ENCODE measurements around the gene CDK5R2. TPM values are rescaled to one million over a fixed set of nuclear protein-coding genes. Genes with fewer than 3 reads are reported as not detected.

The CDK5R2 gene
- total RNA-seq, 1 donor: not detected

- Histone ChIP-seq H3K36me3 (ENCODE audit: insufficient read depth, low read length) (no peaks in the 10 kb centered on the region), H3K4me3 (ENCODE audit: insufficient read depth, low read length) (peak overlapping the region; percentile 33), H3K4me2 (ENCODE audit: insufficient read depth, low read length) (peak overlapping the region; percentile 51), H3K79me2 (ENCODE audit: insufficient read depth, low read length) (no peaks in the 10 kb centered on the region), H3K27ac (ENCODE audit: low read depth, low read length) (no peak overlapping the region), H2AFZ (ENCODE audit: low read length) (no peak overlapping the region), H3K9me3 (ENCODE audit: low read depth, low read length) (no peaks in the 10 kb centered on the region), H4K20me1 (ENCODE audit: insufficient read depth, low read length) (no peaks in the 10 kb centered on the region), H3K4me1 (ENCODE audit: insufficient read depth, low read length) (no peaks in the 10 kb centered on the region), H3K27me3 (ENCODE audit: insufficient read depth, low read length) (peaks cover 75% of the 10 kb centered on the region)
- TF ChIP-seq CTCF (IDR thresholded peaks at IDR 0.05; ENCODE audit: extremely low read depth, low read depth, low read length): no peak
- peak; percentile 84 for DNase-seq (ENCODE audit: insufficient read length, low spot score, missing footprints)
Measured at GRCh38 chr2:218959761-218960308, 369 bp downstream of the CDK5R2 start.

GRCh38 chr2:218960309-218961165 lies 1.1 kb downstream of the CDK5R2 start:
- H3K9me3 ChIP-seq (ENCODE audit: low read depth, low read length): no peaks in the 10 kb centered on the region
- H3K79me2 ChIP-seq (ENCODE audit: insufficient read depth, low read length): no peaks in the 10 kb centered on the region
- no peaks in the 10 kb centered on the region for H3K4me1 ChIP-seq (ENCODE audit: insufficient read depth, low read length)
- peaks cover 75% of the 10 kb centered on the region for H3K27me3 ChIP-seq (ENCODE audit: insufficient read depth, low read length)
- no peaks in the 10 kb centered on the region for H4K20me1 ChIP-seq (ENCODE audit: insufficient read depth, low read length)
- no peak for TF ChIP-seq CTCF (IDR thresholded peaks at IDR 0.05; ENCODE audit: extremely low read depth, low read depth, low read length)
- DNase-seq (ENCODE audit: insufficient read length, low spot score, missing footprints): no peak
- no peak overlapping the region for H3K27ac ChIP-seq (ENCODE audit: low read depth, low read length)
- H3K36me3 ChIP-seq (ENCODE audit: insufficient read depth, low read length): no peaks in the 10 kb centered on the region
- no peak overlapping the region for H2AFZ ChIP-seq (ENCODE audit: low read length)
- H3K4me2 ChIP-seq (ENCODE audit: insufficient read depth, low read length): no peak overlapping the region
- H3K4me3 ChIP-seq (ENCODE audit: insufficient read depth, low read length): no peak overlapping the region

GRCh38 chr2:218961229-218961628 lies 1.8 kb downstream of the CDK5R2 start:
- no peak overlapping the region for H3K4me2 ChIP-seq (ENCODE audit: insufficient read depth, low read length)
- H2AFZ ChIP-seq (ENCODE audit: low read length): no peak overlapping the region
- peak; percentile 88 for DNase-seq (ENCODE audit: insufficient read length, low spot score, missing footprints)
- H3K79me2 ChIP-seq (ENCODE audit: insufficient read depth, low read length): no peaks in the 10 kb centered on the region
- no peaks in the 10 kb centered on the region for H3K36me3 ChIP-seq (ENCODE audit: insufficient read depth, low read length)
- no peak overlapping the region for H3K27ac ChIP-seq (ENCODE audit: low read depth, low read length)
- no peak for TF ChIP-seq CTCF (IDR thresholded peaks at IDR 0.05; ENCODE audit: extremely low read depth, low read depth, low read length)
- H3K4me1 ChIP-seq (ENCODE audit: insufficient read depth, low read length): no peaks in the 10 kb centered on the region
- H3K9me3 ChIP-seq (ENCODE audit: low read depth, low read length): no peaks in the 10 kb centered on the region
- peaks cover 71% of the 10 kb centered on the region for H3K27me3 ChIP-seq (ENCODE audit: insufficient read depth, low read length)
- no peaks in the 10 kb centered on the region for H4K20me1 ChIP-seq (ENCODE audit: insufficient read depth, low read length)
- H3K4me3 ChIP-seq (ENCODE audit: insufficient read depth, low read length): no peak overlapping the region

All from osteoblast (primary cell).